Fibroblast of the aortic adventitia (primary cell): ENCODE measurements around the gene SLC16A12. TPM values are rescaled to one million over a fixed set of nuclear protein-coding genes. Genes with fewer than 3 reads are reported as not detected.
"Not testable (repeated sequence)": the region's sequence is repeated elsewhere in the genome, so short reads cannot be mapped to it uniquely, and the experiment has no call there.

Experiments used
- DNase-seq: peaks from one replicate; pipeline ENCODE4 v3.0.0-alpha.2; 2010; ENCODE audit warnings: low read depth
- H3K4me3 ChIP-seq: 2 replicates; pipeline ENCODE4 v1.5.1; 2011; ENCODE audit warnings: low read depth, mild to moderate bottlenecking, control low read depth, low read length, moderate library complexity
- total RNA-seq: library from RNA; depleted of rRNA; stranded (reverse); fragments of >200 nt; gene quantifications from 2 replicates; pipeline ENCODE4 v1.2.3, GENCODE V29; 2012; ENCODE audit warnings: low replicate concordance
- TF ChIP-seq, protein P1 (sequence below): IDR thresholded peaks from 2 replicates; pipeline ENCODE4 v1.5.1; 2011; ENCODE audit warnings: mild to moderate bottlenecking, low read length, control low read depth, inconsistent platforms; ENCODE audit not compliant: insufficient read depth

The SLC16A12 gene
- total RNA-seq, 1 donor, result 0.90 TPM

DNA sequence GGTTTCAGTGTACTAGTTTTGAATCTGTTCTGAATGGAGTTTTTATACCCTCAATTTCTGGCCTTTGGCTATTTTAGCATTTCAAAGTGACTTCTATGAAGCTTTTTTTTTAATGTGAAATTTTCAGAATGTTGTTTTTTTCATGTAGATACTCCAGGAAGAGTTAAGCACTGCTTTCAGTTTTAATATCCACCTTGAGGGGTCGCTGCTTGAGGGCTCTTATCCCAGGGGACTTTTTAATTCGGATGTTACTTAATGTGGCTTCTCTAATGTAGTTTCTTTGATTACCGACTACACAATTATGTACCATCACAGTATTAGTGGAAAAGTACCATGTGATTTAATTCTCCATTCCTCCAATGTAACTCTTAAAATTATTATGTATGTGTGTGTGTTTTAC is 115.8 kb downstream of the SLC16A12 start:
- peak; percentile 44 for DNase-seq
- TF ChIP-seq, protein P1, sequence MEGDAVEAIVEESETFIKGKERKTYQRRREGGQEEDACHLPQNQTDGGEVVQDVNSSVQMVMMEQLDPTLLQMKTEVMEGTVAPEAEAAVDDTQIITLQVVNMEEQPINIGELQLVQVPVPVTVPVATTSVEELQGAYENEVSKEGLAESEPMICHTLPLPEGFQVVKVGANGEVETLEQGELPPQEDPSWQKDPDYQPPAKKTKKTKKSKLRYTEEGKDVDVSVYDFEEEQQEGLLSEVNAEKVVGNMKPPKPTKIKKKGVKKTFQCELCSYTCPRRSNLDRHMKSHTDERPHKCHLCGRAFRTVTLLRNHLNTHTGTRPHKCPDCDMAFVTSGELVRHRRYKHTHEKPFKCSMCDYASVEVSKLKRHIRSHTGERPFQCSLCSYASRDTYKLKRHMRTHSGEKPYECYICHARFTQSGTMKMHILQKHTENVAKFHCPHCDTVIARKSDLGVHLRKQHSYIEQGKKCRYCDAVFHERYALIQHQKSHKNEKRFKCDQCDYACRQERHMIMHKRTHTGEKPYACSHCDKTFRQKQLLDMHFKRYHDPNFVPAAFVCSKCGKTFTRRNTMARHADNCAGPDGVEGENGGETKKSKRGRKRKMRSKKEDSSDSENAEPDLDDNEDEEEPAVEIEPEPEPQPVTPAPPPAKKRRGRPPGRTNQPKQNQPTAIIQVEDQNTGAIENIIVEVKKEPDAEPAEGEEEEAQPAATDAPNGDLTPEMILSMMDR, result peak; percentile 63

DNA sequence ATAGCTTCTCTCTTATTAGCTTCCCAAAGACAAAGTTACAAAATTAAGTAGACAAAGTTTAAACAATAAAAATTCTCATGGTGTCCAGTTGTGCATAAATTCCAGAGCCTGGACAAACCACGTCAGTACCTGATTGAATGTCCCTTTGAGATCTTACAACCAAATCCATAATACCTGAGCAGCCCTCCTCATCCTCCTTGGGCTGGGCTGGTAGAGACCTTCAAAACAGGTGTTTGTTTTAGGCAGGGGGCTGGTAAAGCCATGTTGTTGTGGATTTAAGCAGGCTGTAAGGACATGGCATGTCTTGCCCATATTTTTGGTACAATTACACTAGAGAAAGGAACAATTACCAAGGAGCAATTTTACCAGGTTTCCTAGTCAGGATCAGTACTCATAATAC is 118.9 kb downstream of the SLC16A12 start:
- H3K4me3 ChIP-seq, result no peak overlapping the region
- TF ChIP-seq, protein P1, result no peak
- no peak for DNase-seq

More for the DNA sequence above, 115.8 kb downstream of the SLC16A12 start:
- H3K4me3 ChIP-seq, result no peak overlapping the region

DNA sequence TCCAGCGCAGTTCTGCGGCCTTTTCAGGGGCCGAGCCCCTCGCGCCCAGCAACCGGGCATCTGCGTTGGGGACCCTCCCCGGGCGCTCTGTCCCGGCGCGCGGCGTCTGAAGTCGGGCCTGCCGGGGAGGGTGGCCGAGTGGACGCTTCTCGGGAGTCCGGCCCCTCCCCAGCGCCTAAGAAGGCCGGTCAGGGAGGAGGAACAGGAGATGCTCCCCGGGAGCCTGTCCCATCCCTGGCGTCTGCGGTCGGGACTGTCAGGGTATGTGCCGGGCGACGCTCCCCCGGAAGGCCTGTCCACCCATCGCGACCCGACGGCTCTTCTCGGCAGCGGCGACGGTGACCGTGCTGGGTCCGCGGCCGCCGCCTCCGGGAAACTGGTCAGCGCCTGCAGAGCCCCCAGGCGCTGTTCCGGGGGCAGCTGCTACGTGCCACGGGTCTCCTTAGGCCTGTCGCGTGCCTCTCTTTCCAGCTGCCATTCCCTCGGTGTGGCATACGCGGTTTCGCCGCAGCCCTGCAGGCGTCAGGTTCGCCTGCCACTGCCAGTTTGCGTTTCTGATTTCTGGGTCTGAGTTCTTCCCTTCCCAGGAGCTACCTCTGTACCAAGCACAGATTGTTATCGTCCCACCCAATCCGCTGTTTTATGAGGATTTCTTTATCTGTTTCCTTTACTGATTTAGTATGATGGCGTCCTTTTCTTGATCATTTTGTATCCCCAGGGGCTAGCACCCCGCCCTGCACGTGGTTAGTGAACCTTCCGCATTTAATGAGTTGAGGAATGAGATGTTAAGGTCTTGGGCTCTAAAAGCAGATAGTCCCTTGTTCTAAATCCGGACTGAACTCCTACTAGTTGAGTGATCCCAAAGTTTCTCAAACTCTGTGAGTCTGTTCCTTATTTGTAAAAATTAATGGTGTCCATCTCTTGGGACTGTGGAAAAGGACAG is 120.2 kb downstream of the SLC16A12 start:
- peak; percentile 43 for DNase-seq
- H3K4me3 ChIP-seq, result peak overlapping the region; percentile 83
- TF ChIP-seq, protein P1, result no peak

DNA sequence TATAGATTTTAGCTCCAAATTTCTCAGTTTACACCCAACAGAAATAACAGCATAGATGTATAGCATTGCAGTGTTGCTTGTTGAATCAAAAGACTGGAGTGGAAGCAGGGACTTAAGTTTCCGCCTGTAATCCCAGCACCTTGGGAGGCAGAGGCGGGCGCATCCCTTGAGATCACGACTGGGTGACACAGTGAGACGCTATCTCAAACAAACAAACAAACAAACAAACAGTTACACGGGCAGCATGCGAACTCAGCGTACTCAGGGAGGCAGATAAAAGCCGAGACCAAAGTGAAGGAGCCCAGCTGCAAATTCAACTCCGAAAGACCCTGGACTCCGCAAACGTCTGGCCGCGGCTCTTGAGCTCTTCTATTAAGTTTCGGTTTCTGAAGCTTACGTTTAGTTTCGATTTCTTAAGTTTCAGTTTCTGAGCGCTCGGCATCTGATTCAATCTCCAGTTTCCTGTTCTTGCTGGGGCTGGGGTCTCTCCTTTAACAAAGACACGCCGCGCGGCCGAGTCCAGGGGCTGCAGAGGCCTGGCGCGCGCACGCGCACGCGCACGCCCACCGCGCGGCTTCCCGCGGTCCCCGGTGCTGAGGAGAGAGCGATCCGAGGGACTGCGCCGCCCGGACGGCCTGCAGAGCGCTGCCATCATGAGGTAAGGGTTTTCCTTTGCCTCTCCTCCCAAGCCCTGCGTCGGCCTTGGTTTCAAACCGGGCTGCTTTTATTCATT is 121.1 kb downstream of the SLC16A12 start, which contains the start of gene IFIT5:
Gene IFIT5 (plus strand): TSS at position 423 of the 733 bp plus-strand sequence. CDS start 231 bp downstream, at position 654.
- TF ChIP-seq, protein P1, result no peak
- H3K4me3 ChIP-seq, result peak within 1 kb of the TSS; percentile 83
- peak; percentile 71 for DNase-seq

DNA sequence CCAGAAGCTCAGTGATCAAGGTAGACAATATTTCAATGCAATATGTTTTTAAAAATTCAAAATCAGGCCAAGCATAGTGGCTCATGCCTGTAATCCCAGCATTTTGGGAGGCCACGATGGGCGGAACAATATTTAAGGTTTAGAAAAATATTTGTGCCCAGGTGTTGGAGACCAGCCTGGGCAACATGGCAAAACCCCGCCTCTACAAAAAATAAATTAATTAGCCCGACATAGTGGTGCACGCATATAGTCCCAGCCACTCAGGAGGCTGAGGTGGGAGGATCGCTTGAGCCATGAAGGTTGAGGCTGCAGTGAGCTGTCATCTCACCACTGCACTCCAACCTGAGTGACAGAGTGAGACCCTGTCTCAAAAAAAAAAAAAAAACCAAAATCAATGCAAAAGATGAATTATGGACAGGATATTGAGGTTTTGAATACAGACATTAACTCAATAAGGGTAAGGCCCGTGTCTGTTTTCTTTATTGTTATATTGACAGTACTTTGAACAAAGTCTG is 121.9 kb downstream of the SLC16A12 start:
- no peak for DNase-seq
- H3K4me3 ChIP-seq, result no peak overlapping the region
- TF ChIP-seq, protein P1, result no peak

DNA sequence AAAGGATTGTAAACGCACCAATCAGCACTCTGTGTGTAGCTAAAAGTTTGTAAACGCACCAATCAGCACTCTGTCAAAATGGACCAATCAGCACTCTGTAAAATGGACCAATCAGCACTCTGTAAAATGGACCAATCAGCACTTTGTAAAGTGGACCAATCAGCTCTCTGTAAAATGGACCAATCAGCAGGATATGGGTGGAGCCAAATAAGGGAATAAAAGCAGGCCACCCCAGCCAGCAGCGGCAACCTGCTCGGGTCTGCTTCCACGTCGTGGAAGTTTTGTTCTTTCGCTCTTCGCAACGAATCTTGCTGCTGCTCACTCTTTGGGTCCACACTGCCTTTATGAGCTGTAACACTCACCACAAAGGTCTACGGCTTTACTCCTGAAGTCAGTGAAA is 123.1 kb downstream of the SLC16A12 start:
- DNase-seq, H3K4me3 ChIP-seq: not testable (repeated sequence)

DNA sequence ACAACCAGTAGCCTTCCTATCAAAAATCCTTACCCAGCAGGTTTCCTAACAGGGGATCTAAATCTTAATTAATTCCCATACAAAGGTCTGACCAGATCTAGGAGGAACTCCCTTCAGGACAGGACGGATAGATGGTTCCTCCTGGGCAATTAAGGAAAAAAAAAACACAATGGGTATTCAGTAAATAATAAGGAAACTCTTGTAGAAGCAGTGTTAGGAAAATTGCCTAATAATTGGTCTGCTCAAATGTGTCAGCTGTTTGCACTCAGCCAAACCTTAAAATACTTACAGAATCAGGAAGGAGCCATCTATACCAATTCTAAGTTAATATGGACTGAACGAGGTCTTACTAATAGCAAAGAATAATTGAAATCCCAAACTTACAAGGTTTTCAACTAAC is 124.3 kb downstream of the SLC16A12 start:
- not testable (repeated sequence) for DNase-seq, H3K4me3 ChIP-seq

DNA sequence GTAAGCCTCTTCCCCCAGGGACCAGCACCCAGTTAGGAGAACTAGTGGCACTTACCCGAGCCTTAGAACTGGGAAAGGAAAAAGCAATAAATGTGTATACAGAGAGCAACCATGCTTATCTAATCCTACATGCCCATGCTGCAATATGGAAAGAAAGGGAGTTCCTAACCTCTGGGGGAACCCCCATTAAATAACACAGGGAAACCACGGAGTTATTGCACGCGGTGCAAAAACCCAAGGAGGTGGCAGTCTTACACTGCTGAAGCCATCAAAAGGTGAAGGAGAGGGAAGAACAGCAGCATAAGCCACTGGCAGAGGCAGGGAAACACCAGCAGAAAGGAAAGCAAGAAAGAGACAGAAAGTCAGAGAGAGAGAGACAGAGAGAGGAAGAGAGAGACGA is 124.8 kb downstream of the SLC16A12 start:
- DNase-seq, H3K4me3 ChIP-seq: not testable (repeated sequence)

DNA sequence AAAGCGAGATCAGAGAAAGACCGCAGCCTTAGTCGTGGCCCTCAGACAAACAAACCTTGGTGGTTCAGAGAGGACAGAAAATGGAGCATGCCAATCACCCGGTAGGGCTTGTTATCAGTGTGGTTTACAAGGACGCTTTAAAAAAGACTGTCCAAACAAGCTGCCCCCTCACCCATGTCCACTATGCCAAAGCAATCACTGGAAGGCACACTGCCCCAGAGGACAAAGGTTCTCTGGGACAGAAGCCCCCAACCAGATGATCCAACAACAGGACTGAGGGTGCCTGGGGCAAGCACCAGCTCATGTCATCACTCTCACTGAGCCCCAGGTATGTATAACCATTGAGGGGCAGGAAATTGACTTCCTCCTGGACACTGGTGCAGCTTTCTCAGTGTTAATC is 126.1 kb downstream of the SLC16A12 start:
- H3K4me3 ChIP-seq, DNase-seq: not testable (repeated sequence)

DNA sequence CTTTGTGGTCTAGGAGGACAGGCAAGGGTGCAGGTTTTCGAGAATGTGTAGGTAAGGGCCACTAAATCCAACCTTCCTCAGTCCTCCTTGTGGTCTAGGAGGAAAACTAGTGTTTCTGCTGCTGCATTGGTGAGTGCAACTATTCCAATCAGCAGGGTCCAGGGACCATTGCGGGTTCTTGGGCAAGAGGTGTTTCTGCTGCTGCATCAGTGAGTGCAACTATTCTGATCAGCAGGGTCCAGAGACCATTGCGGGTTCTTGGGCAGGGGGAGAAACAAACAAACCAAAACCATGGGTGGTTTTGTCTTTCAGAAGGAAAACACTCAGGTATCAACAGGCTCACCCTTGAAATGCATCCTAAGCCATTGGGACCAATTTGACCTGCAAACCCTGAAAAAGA is 127.6 kb downstream of the SLC16A12 start:
- not testable (repeated sequence) for H3K4me3 ChIP-seq, DNase-seq

DNA sequence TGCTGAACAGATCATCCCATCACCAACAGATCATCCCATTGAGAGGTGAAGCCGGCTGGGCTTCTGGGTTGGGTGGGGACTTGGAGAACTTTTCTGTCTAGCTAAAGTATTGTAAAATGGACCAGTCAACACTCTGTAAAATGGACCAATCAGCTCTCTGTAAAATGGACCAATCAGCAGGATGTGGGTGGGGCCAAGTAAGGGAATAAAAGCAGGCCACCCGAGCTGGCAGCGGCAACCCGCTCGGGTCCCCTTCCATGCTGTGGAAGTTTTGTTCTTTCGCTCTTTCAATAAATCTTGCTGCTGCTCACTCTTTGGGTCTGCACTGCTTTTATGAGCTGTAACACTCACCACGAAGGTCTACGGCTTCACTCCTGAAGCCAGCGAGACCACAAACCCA is 129.2 kb downstream of the SLC16A12 start:
- not testable (repeated sequence) for DNase-seq, H3K4me3 ChIP-seq
